ENCODE measurements around the gene NCKAP5L.

Gene NCKAP5L

DNA sequence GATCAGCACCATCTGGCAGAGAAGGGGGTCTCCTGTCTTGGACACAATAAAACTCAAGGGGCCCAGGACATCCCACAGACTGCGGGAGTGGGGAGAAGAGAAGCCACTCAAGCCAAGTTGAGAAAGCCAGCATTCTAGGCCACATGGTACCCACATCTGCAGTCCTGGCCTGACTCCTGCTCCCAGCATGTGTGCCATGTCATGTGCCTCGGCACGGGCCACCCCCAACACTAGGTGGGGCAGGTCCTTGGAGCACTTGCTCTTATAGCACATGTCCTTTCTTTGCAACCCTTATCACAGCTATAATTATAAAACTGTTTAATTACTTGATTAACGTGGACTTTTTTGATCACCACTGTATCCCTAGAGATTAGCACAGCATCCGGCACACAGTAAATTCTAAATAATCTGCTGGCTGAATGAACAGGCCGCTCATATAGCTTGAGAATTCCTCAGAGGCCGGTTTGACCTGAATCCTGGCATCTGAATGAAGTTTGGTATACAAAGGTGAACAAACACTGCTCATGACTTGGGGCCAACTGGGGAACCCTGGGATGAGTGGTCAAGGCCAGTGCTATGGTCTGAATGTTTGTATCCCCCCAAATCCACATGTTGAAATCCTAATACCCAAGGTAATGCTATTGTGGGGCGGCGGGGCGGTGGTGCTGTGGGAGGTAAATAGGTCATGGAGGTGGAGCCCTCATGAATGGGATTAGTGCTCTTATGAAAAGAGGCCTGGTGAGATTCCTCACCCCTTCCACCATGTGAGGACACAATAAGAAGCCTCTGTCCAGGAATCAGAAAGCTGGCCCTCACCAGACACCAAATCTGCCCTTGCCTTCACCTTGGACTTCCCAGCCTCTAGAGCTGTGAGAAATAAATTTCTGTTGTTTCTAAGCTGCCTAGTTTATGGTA, 6.6 kb downstream of the NCKAP5L start:
- DNase-seq (ENCODE audit: low spot score), result no peak
- no peak for TF ChIP-seq CTCF (IDR thresholded peaks at IDR 0.05; ENCODE audit: extremely low read depth, missing control alignments)

DNA sequence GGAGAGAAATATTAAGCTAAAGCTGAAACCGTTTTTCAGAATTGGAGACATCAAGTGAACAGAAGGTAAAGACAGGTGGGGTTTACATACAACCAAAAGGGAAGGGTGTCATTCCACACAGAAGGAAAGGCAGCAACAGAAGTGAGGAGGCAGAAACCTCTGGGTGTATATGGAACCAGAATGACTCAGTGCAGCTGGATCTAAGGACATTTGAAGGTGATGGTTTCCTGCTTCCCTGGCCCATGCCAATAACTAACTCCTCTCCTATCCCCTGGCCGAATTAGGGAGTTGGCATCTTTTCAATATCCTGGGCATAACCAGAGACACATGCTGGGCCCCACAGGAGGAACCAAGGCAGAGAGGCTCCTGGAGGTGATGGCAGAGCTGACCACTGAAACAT, 8.4 kb downstream of the NCKAP5L start:
- TF ChIP-seq CTCF (IDR thresholded peaks at IDR 0.05; ENCODE audit: extremely low read depth, missing control alignments), result no peak
- no peak for DNase-seq (ENCODE audit: low spot score)

- no peak for TF ChIP-seq CTCF (IDR thresholded peaks at IDR 0.05; ENCODE audit: extremely low read depth, missing control alignments)
Measured at GRCh38 chr12:49818241-49818895, 9.8 kb downstream of the NCKAP5L start.

GRCh38 chr12:49813131-49813530, 15.1 kb downstream of the NCKAP5L start:
- no peak for TF ChIP-seq CTCF (IDR thresholded peaks at IDR 0.05; ENCODE audit: extremely low read depth, missing control alignments)
- DNase-seq (ENCODE audit: low spot score), result no peak

More at GRCh38 chr12:49818241-49818895, 9.8 kb downstream of the NCKAP5L start:
- DNase-seq (ENCODE audit: low spot score), result no peak

DNA sequence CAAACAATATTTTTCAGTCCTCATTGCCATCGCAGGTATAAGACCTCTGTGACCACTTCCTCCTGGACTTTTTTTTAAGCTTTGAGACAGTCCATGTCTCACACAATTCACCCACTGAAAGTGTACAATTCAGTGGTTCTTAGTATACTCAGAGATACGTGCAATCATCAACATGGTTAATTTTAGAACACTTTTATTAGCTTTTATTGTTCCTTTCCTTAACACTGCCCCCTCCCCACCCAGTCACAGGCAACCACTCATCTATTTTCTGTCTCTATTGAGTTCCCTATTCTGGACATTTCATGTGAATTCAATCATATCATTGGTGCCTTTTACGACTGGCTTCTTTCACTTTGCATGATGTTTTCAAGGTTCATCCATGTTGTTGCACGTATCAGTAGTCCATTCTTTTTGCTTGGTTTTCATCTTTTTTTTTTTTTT, 16.2 kb downstream of the NCKAP5L start:
- no peak for TF ChIP-seq CTCF (IDR thresholded peaks at IDR 0.05; ENCODE audit: extremely low read depth, missing control alignments)
- DNase-seq (ENCODE audit: low spot score), result peak; percentile 44

- no peak for TF ChIP-seq CTCF (IDR thresholded peaks at IDR 0.05; ENCODE audit: extremely low read depth, missing control alignments)
- peak; percentile 39 for DNase-seq (ENCODE audit: low spot score)
Measured at GRCh38 chr12:49811136-49811535, 17.1 kb downstream of the NCKAP5L start.

- no peak for DNase-seq (ENCODE audit: low spot score)
- TF ChIP-seq CTCF (IDR thresholded peaks at IDR 0.05; ENCODE audit: extremely low read depth, missing control alignments), result no peak
Measured at GRCh38 chr12:49809906-49810389, 18.3 kb downstream of the NCKAP5L start.
